PC-9 (cell line): ENCODE data around the gene COL16A1.

Experiments used
- CTCF ChIP-seq: fragments of 200-600 bp; sonication (generic); conservative IDR thresholded peaks from 2 replicates; pipeline ENCODE4 v1.6.1; 2017; ENCODE audit warnings: mixed run types, antibody characterized with exemption, mild to moderate bottlenecking, moderate library complexity
- EZH2 ChIP-seq: fragments of 200-600 bp; sonication (generic); IDR thresholded peaks from 2 replicates; pipeline ENCODE4 v1.8.0; 2017; ENCODE audit warnings: antibody characterized with exemption, low read depth

- TF ChIP-seq CTCF (no peak), EZH2 (no peak)
These were observed 89.3 kb downstream of the COL16A1 start for GRCh38 chr1:31614414-31615005.
